Measurements from ENCODE around the gene LRRC15. TPM values are rescaled to one million over a fixed set of nuclear protein-coding genes. Genes with fewer than 3 reads are reported as not detected.
A peak's percentile ranks its signal among the peaks of the same experiment; 100 is the strongest.

LRRC15 gene
- total RNA-seq, 1 experiment from 2014 or later = 0.28 TPM

GRCh38 chr3:194364652-194365434 is 4.7 kb downstream of the LRRC15 start:
- ATAC-seq (peak; percentile 36; the same call in 1 of the 2 replicates), DNase-seq (ENCODE audit: low read depth, low spot score) (no peak)
- no peak overlapping the region for H3K4me3 ChIP-seq (ENCODE audit: low read depth in 2 of 2, low read length in 2 of 2)
- H3K27ac ChIP-seq (ENCODE audit: low read length) = no peak overlapping the region
- ChIA-PET POLR2A (interaction anchor here (0.7 kb wide), 1 partner anchor 10 kb away, joined by 3 read pairs; no protein-coding TSS in a partner anchor), CTCF (no interaction called here)
- H3K36me3 ChIP-seq (ENCODE audit: control insufficient read depth, insufficient read depth, low read length) = no peaks in the 10 kb centered on the region
- TF ChIP-seq, protein P1, sequence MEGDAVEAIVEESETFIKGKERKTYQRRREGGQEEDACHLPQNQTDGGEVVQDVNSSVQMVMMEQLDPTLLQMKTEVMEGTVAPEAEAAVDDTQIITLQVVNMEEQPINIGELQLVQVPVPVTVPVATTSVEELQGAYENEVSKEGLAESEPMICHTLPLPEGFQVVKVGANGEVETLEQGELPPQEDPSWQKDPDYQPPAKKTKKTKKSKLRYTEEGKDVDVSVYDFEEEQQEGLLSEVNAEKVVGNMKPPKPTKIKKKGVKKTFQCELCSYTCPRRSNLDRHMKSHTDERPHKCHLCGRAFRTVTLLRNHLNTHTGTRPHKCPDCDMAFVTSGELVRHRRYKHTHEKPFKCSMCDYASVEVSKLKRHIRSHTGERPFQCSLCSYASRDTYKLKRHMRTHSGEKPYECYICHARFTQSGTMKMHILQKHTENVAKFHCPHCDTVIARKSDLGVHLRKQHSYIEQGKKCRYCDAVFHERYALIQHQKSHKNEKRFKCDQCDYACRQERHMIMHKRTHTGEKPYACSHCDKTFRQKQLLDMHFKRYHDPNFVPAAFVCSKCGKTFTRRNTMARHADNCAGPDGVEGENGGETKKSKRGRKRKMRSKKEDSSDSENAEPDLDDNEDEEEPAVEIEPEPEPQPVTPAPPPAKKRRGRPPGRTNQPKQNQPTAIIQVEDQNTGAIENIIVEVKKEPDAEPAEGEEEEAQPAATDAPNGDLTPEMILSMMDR (IDR thresholded peaks at IDR 0.05) = no peak
- no peak for TF ChIP-seq POLR2AphosphoS5 (IDR thresholded peaks at IDR 0.05; ENCODE audit: low read depth, low read length)
- TF ChIP-seq SIN3A (IDR thresholded peaks at IDR 0.05; ENCODE audit: borderline replicate concordance, insufficient read depth, low read depth, low read length) = no peak
- TF ChIP-seq TCF7L2 (IDR thresholded peaks at IDR 0.05; ENCODE audit: low read depth, low read length) = no peak
- TF ChIP-seq REST (IDR thresholded peaks at IDR 0.05; ENCODE audit: insufficient read depth in 1 of 2, low read depth in 2 of 2, low read length in 1 of 2) = no peak
- intact Hi-C loops (cut with micrococcal nuclease; ENCODE audit: unreplicated experiment) = no loop called here
- peaks cover 6% of the 10 kb centered on the region for H3K4me1 ChIP-seq (ENCODE audit: control insufficient read depth, insufficient read depth, low read length)
- 0 out of 2 replicates have a peak, but pooled peaks cover 1% of the 10 kb centered on the region for H3K27me3 ChIP-seq (ENCODE audit: control insufficient read depth, insufficient read depth, low read length)
- in situ Hi-C loops (cut with HindIII; ENCODE audit: low pct_unique_long_range_greater_than_20kb, low sequenced_read_pairs) = no loop called here
- BruUV-seq (replicated peaks) = no TSS peak
- no peaks in the 10 kb centered on the region for H3K9me3 ChIP-seq (ENCODE audit: control insufficient read depth, insufficient read depth, low read depth, low read length)

GRCh38 chr3:194364314-194364651 is 5.3 kb downstream of the LRRC15 start:
- no peak overlapping the region for H3K27ac ChIP-seq (ENCODE audit: low read length)
- no peaks in the 10 kb centered on the region for H3K9me3 ChIP-seq (ENCODE audit: control insufficient read depth, insufficient read depth, low read depth, low read length)
- no peak for ATAC-seq
- ChIA-PET POLR2A (interaction anchor here (0.7 kb wide), 1 partner anchor 10 kb away, joined by 3 read pairs; no protein-coding TSS in a partner anchor), CTCF (no interaction called here)
- no TSS peak for BruUV-seq (replicated peaks)
- no peak overlapping the region for H3K4me3 ChIP-seq (ENCODE audit: low read depth in 2 of 2, low read length in 2 of 2)
- DNase-seq (ENCODE audit: low read depth, low spot score) = no peak
- no peaks in the 10 kb centered on the region for H3K27me3 ChIP-seq (ENCODE audit: control insufficient read depth, insufficient read depth, low read length)
- H3K36me3 ChIP-seq (ENCODE audit: control insufficient read depth, insufficient read depth, low read length) = no peaks in the 10 kb centered on the region
- in situ Hi-C loops (cut with HindIII; ENCODE audit: low pct_unique_long_range_greater_than_20kb, low sequenced_read_pairs) = no loop called here
- 0 out of 2 replicates have a peak, but pooled peaks cover under 1% of the 10 kb centered on the region for H3K4me1 ChIP-seq (ENCODE audit: control insufficient read depth, insufficient read depth, low read length)
- no peak for TF ChIP-seq REST (IDR thresholded peaks at IDR 0.05; ENCODE audit: insufficient read depth in 1 of 2, low read depth in 2 of 2, low read length in 1 of 2)
- TF ChIP-seq, protein P1 (IDR thresholded peaks at IDR 0.05) = no peak
- TF ChIP-seq POLR2AphosphoS5 (IDR thresholded peaks at IDR 0.05; ENCODE audit: low read depth, low read length) = no peak
- no peak for TF ChIP-seq TCF7L2 (IDR thresholded peaks at IDR 0.05; ENCODE audit: low read depth, low read length)
- TF ChIP-seq SIN3A (IDR thresholded peaks at IDR 0.05; ENCODE audit: borderline replicate concordance, insufficient read depth, low read depth, low read length) = no peak
- intact Hi-C loops (cut with micrococcal nuclease; ENCODE audit: unreplicated experiment) = no loop called here
